Measurements from ENCODE around the gene ATF7.

- TF ChIP-seq CTCF (conservative IDR thresholded peaks at IDR 0.05 in 1 of 2, IDR thresholded peaks at IDR 0.05 in 1 of 2; ENCODE audit: extremely low read depth in 1 of 2, insufficient read depth in 1 of 2, low read depth in 1 of 2, low read length in 2 of 2): no peak
- TF ChIP-seq EZH2 (IDR thresholded peaks at IDR 0.05; ENCODE audit: borderline replicate concordance, low read length): no peak
These were observed 44.8 kb upstream of the ATF7 start for GRCh38 chr12:53670971-53671370.
